Measurements from ENCODE around the gene RGS3.
A peak's percentile ranks its signal among the peaks of the same experiment; 100 is the strongest.

RGS3 gene

GRCh38 chr9:113577525-113578261 lies 114.2 kb downstream of the RGS3 start:
- DNase-seq = peak; percentile 50
- peaks cover 6% of the 10 kb centered on the region for H3K4me1 ChIP-seq
- no peaks in the 10 kb centered on the region for H3K36me3 ChIP-seq
- TF ChIP-seq CTCF (IDR thresholded peaks at IDR 0.05; ENCODE audit: low read depth, low read length) = no peak
- no peaks in the 10 kb centered on the region for H3K9me3 ChIP-seq
- H3K27me3 ChIP-seq = no peaks in the 10 kb centered on the region
- no peak overlapping the region for H3K4me3 ChIP-seq (ENCODE audit: low read depth, low read length)

GRCh38 chr9:113578279-113578865 lies 114.8 kb downstream of the RGS3 start:
- Histone ChIP-seq H3K9me3 (no peaks in the 10 kb centered on the region), H3K4me3 (ENCODE audit: low read depth, low read length) (no peak overlapping the region), H3K27me3 (no peaks in the 10 kb centered on the region), H3K4me1 (peaks cover 6% of the 10 kb centered on the region), H3K36me3 (no peaks in the 10 kb centered on the region)
- no peak for DNase-seq
- no peak for TF ChIP-seq CTCF (IDR thresholded peaks at IDR 0.05; ENCODE audit: low read depth, low read length)

GRCh38 chr9:113578882-113579282 lies 115.4 kb downstream of the RGS3 start:
- H3K27me3 ChIP-seq = no peaks in the 10 kb centered on the region
- H3K4me1 ChIP-seq = peaks cover 6% of the 10 kb centered on the region
- DNase-seq = no peak
- H3K4me3 ChIP-seq (ENCODE audit: low read depth, low read length) = no peak overlapping the region
- no peaks in the 10 kb centered on the region for H3K36me3 ChIP-seq
- no peaks in the 10 kb centered on the region for H3K9me3 ChIP-seq
- no peak for TF ChIP-seq CTCF (IDR thresholded peaks at IDR 0.05; ENCODE audit: low read depth, low read length)

- no peaks in the 10 kb centered on the region for H3K27me3 ChIP-seq
- no peak for DNase-seq
- H3K36me3 ChIP-seq = no peaks in the 10 kb centered on the region
- peaks cover 6% of the 10 kb centered on the region for H3K4me1 ChIP-seq
- H3K9me3 ChIP-seq = no peaks in the 10 kb centered on the region
- TF ChIP-seq CTCF (IDR thresholded peaks at IDR 0.05; ENCODE audit: low read depth, low read length) = no peak
- H3K4me3 ChIP-seq (ENCODE audit: low read depth, low read length) = no peak overlapping the region
These were observed 115.9 kb downstream of the RGS3 start for GRCh38 chr9:113579283-113580040.

GRCh38 chr9:113580041-113580953 lies 116.8 kb downstream of the RGS3 start:
- Histone ChIP-seq H3K4me1 (peaks cover 6% of the 10 kb centered on the region), H3K36me3 (no peaks in the 10 kb centered on the region; the same call in 1 of the 2 replicates), H3K4me3 (ENCODE audit: low read depth, low read length) (no peak overlapping the region), H3K9me3 (no peaks in the 10 kb centered on the region), H3K27me3 (no peaks in the 10 kb centered on the region)
- no peak for TF ChIP-seq CTCF (IDR thresholded peaks at IDR 0.05; ENCODE audit: low read depth, low read length)
- DNase-seq = no peak

Data from BE2C (cell line).